D721Med (cell line): Measurements from ENCODE around the gene HDLBP.

Experiments
- DNase-seq: peaks from one replicate; pipeline ENCODE4 v3.0.0; 2011; ENCODE audit warnings: low spot score; ENCODE audit not compliant: insufficient read length
- FAIRE-seq: peaks from 2 replicates; lab custom pipeline; 2011; peaks lifted over from hg19 to GRCh38; lab: Jason Lieb, UNC
- TF ChIP-seq, protein P1 (sequence below): IDR thresholded peaks from 2 replicates; pipeline ENCODE4 v1.5.1; 2012; ENCODE audit warnings: mild to moderate bottlenecking, control low read depth; ENCODE audit not compliant: insufficient read depth; ENCODE audit errors: missing control alignments

The HDLBP gene

DNA sequence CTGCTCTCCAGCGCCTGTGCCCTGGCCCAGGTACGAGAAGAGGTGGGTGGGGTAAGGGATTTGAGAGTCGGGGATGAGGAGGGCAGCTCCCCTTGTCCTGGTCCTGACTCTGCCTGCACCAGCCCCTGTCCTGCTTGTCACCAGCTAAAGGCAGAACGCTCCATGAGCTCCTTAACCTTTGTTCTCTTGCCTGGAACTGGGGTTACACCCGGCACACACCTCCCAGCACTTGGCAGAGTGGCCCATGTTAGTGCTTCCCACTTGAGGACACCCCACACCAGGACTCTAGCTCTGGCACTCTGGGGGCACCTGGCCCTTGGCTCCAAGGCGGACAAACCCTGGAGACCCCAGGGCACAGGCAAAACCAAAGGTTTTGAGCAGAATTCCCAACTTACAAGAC lies 107.8 kb downstream of the HDLBP start:
- DNase-seq (no peak), FAIRE-seq (no peak)
- TF ChIP-seq, protein P1, sequence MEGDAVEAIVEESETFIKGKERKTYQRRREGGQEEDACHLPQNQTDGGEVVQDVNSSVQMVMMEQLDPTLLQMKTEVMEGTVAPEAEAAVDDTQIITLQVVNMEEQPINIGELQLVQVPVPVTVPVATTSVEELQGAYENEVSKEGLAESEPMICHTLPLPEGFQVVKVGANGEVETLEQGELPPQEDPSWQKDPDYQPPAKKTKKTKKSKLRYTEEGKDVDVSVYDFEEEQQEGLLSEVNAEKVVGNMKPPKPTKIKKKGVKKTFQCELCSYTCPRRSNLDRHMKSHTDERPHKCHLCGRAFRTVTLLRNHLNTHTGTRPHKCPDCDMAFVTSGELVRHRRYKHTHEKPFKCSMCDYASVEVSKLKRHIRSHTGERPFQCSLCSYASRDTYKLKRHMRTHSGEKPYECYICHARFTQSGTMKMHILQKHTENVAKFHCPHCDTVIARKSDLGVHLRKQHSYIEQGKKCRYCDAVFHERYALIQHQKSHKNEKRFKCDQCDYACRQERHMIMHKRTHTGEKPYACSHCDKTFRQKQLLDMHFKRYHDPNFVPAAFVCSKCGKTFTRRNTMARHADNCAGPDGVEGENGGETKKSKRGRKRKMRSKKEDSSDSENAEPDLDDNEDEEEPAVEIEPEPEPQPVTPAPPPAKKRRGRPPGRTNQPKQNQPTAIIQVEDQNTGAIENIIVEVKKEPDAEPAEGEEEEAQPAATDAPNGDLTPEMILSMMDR = no peak

DNA sequence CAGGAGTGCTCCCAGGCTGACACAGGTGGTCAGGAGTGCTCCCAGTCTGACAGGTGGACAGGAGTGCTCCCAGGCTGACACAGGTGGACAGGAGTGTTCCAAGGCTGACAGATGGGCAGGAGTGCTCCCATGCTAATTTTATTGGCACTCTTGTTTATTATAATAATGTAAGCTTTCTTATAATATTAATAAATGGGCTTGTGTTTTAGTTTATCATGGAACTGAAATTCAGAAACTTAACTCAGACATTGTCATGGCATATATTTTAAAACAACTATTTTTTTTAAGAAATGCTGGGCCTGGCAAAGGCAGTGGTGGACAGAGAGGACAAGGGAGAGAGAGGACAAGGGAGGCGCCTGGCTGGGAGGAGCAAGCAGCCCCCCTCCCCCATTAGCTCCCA lies 108.3 kb downstream of the HDLBP start:
- TF ChIP-seq, protein P1 = no peak
- DNase-seq (no peak), FAIRE-seq (no peak)

DNA sequence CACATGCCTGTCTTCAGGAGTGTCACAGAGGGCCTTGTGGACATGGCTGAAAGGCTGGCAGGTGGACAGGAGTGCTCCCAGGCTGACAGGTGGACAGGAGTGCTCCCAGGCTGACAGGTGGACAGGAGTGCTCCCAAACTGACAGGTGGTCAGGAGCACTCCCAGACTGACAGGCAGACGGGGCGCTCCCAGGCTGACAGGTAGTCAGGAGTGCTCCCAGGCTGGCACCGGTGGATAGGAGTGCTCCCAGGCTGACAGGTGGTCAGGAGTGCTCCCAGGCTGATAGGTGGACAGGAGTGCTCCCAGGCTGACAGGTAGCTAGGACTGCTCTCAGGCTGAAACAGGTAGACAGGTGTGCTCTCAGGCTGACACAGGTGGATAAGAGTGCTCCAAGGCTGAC lies 110.4 kb downstream of the HDLBP start:
- TF ChIP-seq, protein P1 = no peak
- FAIRE-seq (no peak), DNase-seq (no peak)

DNA sequence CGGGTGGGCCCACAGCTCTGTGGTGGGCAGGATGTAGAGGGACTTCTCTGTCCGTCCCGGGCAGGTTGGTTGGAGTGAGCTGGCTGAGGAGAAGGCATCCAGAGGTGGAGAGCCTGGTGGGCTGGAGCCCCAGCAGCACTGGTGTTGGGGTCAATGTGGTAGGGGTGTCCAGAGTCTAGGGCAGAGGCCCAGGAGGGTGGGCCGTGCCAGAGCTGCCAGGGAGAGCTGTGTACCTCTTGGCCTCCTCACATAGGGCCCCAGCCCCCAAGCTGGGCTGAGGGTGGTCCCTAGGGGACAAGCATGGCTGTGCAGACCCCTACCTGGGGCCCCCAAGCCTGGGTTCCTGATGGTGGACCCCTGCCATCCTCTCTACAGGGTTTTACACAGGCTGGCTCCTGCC lies 111.0 kb downstream of the HDLBP start:
- DNase-seq (no peak), FAIRE-seq (no peak)
- TF ChIP-seq, protein P1 = no peak

DNA sequence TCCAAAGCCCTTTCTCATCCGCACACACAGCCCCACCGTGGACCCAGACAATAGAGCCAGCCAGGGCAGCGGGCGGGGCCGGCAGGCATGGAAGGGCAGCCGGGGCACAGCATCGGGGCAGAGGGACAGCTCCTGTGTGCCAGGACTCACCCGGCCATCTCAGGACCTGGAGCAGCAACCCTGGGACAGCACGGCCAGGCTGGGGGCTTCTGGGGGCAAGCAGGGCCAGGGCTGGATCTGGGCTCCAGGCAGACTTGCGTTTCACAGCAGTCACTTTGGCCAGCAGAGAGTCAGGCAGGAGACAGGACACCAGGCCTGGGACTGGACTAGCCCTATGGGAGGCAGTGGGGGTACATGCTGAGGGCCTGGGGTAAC lies 111.5 kb downstream of the HDLBP start:
- TF ChIP-seq, protein P1 = no peak
- DNase-seq = no peak
- no peak for FAIRE-seq

DNA sequence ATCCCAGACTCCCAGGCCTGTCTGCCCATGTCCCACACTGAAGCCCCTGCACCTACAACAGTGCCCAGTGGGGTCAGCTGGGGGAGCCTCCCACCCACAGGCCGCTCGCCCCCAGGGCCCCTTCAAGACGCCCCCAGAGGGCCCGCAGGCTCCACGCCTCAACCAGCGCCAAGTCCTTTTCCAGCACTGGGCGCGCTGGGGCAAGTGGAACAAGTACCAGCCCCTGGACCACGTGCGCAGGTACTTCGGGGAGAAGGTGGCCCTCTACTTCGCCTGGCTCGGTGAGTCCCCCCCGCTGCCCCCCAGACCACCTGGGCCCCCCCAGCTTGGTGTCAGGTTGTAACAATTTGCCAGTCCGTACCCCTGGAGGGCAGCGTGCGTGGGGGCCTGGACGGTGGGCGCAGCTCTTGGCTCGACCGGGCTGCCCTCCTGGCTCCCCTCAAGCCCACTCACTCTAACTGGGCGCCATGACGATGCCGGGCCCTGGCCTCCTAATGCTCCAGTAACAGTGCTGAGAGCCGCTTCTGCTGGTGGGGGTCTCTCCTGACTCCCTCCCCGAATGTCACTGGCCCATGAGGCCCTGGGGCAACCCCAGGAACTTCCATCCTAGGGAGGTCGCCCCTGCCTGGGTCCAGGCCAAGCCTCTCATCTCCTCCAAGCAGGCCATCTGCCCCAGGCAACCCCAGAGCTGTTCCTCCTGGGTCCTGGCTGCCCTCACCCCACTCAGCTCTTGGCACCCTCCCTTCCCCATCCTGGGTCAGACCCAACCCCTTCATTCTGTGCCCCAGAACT lies 112.1 kb downstream of the HDLBP start:
- FAIRE-seq (no peak), DNase-seq (no peak)
- TF ChIP-seq, protein P1 = no peak

DNA sequence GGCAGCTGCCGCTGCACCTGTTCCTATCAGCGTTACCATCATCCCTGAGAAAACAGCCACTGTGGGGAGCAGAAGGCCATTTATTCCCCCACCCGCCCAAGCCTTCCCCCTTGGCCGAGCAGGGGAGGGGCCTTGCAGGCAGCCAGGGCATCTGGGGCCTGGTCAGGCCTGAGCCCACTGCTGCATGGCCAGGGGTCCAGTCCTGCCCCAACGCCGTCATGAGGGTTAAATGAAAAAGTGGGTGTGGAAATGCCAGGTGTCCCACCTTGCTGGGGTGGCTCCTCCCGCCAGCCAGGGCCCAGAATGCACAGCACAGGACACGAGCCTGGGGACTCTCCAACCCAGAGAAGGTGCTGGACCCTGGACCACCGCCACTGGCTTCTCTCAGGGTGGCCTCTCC lies 112.8 kb downstream of the HDLBP start:
- DNase-seq (no peak), FAIRE-seq (no peak)
- TF ChIP-seq, protein P1 = no peak
